Stimulated activated CD8-positive, alpha-beta memory T cell treated with anti-CD3 and anti-CD28 coated beads, Interleukin-15, amount 100 ng/mL, for 4 hours (primary cell): Measurements from ENCODE around the gene FAM240B.

ENCODE experiments used
- DNase-seq, 2 donors: peaks; one replicate each; pipeline ENCODE4 v3.0.0-alpha.2; 2020; ENCODE audit warnings: low read depth in 2 of 2

Gene FAM240B

GRCh38 chr9:38700695-38701094, 19.2 kb downstream of the FAM240B start:
- DNase-seq: no peak

- no peak for DNase-seq
These were observed 20.6 kb downstream of the FAM240B start for GRCh38 chr9:38699337-38699736.

GRCh38 chr9:38697776-38698300, 22.1 kb downstream of the FAM240B start:
- DNase-seq: no peak

- DNase-seq: no peak
These were observed 22.9 kb downstream of the FAM240B start for GRCh38 chr9:38696999-38697398.

GRCh38 chr9:38694676-38695075, 25.3 kb downstream of the FAM240B start:
- DNase-seq: no peak

GRCh38 chr9:38692707-38693106, 27.2 kb downstream of the FAM240B start:
- no peak for DNase-seq

- DNase-seq: no peak
These were observed 29.4 kb downstream of the FAM240B start for GRCh38 chr9:38690574-38690973.

GRCh38 chr9:38689678-38690077, 30.3 kb downstream of the FAM240B start:
- DNase-seq: no peak

- no peak for DNase-seq
These were observed 31.9 kb downstream of the FAM240B start for GRCh38 chr9:38687992-38688391.

- no peak for DNase-seq
These were observed 32.5 kb downstream of the FAM240B start for GRCh38 chr9:38687389-38687842.

- no peak for DNase-seq
These were observed 33.0 kb downstream of the FAM240B start for GRCh38 chr9:38686933-38687332.

GRCh38 chr9:38685535-38685934, 34.4 kb downstream of the FAM240B start:
- no peak for DNase-seq

GRCh38 chr9:38683336-38683735, 36.6 kb downstream of the FAM240B start:
- no peak for DNase-seq

- DNase-seq: no peak
These were observed 37.2 kb downstream of the FAM240B start for GRCh38 chr9:38682713-38683112.

- no peak for DNase-seq
These were observed 38.1 kb downstream of the FAM240B start for GRCh38 chr9:38681747-38682227.

GRCh38 chr9:38680837-38681445, 39.0 kb downstream of the FAM240B start:
- no peak for DNase-seq

GRCh38 chr9:38677660-38678303, 42.2 kb downstream of the FAM240B start:
- DNase-seq: no peak

- no peak for DNase-seq
These were observed 44.1 kb downstream of the FAM240B start for GRCh38 chr9:38675831-38676230.

- DNase-seq: no peak
These were observed 44.7 kb downstream of the FAM240B start for GRCh38 chr9:38675211-38675610.

- no peak for DNase-seq
These were observed 46.3 kb downstream of the FAM240B start for GRCh38 chr9:38673399-38674193.

GRCh38 chr9:38671748-38672147, 48.2 kb downstream of the FAM240B start:
- DNase-seq: no peak

GRCh38 chr9:38671372-38671731, 48.6 kb downstream of the FAM240B start:
- no peak for DNase-seq
